GM19395 (cell line): ENCODE results near the gene MUC2.

Experiments used
- ATAC-seq: cut with Tn5 transposase; IDR thresholded peaks from one replicate; pipeline ENCODE4 v1.9.1; 2021; ENCODE audit warnings: mild to moderate bottlenecking, moderate library complexity; ENCODE audit not compliant: unreplicated experiment

MUC2 gene

DNA sequence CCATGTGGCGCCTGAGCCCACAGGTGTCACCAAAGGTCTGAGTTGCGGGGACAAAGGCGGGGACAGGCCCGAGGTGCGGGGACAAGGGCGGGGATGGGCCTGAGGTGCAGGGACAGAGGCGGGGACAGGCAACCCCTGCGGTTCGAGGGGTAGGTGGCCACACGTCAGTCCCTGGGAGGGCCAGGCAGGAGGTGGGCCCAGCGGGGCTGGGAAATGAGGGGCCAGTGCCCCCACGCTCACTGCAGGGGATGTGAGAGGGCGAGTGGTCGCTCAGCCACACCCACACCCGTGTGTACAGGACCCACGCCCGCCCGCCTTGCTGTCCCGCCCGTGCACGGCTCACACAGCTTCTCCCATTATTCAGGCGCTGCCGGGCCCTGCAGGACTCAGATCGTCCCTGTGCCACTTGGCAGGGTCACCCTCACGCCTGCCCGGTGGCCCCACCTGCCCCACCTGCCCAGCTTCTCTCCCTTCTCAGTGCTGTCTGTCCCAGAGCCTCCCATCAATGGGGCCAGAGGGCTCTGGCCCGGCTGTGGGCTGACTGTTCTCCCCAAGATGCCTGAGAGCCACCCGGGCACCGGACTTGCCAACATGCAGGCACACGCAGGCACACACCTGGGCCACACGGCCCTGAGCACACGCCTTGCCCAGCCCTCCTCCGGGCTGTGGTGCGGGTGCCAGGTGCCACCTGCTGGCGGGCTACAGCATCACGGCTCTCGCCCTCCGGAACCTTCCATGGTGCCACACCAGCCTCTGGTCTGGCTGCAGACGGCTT lies 23.9 kb upstream of the MUC2 start:
- ATAC-seq: no peak

DNA sequence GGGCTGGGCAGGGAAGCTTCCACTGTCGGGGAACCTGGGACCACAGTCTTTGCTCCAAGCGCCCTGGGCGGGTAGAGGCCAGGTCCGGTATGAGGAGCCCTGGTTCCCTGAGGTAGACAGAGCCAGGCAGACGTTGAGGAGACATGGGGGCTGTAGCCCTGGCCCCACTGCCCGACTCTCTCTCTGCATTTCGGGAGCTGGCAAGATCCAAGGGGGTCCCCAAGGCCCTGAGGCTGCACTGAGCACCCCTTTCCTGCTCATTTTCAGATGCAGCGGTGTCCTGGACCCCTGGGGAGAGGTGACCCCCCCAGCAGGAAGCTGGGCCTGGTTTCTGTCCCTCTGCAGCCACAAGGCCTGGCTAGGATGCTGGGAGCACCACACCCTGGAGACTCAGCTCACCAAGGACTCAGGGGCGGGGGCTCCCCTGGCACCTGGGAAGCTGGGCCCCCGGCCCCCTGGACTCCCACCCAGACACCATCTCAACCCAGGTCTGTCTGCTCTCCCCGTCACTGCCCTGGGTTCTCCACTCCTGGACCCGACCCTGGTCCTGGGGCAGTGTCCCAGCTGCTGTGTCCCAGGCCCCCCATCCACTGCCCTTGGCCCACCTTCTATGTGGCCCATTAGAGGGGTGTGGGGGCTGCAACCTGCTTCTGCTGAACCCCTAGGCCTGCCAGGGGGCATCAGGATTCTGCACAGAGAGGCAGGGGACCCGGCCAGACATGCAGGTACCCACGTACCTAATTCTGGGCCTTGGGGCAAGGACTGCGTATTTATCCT lies 23.1 kb upstream of the MUC2 start:
- no peak for ATAC-seq

DNA sequence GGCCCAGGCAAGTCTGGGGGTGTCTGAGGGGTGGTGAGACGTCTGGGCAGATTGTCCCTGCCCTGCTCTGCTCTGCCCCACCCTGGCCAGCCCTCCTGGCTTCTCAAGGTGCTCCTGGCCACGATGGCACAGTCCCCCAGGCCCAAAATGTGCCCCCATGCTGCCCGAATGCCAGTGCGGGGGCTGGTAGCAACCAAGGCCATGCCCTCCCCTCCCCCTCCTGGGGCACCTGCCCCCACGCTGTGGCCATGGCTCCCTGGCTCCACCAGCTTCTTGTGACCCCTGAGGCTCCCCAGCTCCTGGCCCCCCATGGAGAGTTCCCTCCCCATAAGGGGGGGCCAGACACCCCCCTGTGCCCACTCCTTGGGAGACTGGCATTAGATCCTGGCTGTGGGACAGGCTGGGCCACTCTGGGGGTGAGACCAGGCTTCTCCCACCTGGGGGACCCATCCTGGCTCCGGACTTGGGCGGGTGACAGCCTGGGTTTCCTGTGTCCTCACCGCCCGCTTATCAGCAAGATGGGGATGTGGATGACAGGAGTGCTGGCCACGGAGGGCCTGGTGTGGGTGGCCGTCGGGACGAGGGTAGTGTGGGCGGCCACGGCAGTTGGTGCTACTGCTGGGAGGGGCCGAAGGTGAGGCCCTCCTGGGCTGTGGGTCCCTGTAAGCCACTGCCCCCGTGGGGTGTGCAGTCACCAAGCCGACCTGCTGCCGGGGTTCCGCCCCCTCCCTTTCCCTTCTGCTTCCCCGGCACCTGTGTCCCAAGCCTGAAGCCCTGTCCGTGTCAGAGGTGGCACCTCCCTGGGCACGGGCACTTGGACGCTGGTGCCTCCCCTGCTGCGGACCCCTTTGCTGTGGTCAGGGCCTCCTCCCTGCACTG lies 22.3 kb upstream of the MUC2 start:
- no peak for ATAC-seq

DNA sequence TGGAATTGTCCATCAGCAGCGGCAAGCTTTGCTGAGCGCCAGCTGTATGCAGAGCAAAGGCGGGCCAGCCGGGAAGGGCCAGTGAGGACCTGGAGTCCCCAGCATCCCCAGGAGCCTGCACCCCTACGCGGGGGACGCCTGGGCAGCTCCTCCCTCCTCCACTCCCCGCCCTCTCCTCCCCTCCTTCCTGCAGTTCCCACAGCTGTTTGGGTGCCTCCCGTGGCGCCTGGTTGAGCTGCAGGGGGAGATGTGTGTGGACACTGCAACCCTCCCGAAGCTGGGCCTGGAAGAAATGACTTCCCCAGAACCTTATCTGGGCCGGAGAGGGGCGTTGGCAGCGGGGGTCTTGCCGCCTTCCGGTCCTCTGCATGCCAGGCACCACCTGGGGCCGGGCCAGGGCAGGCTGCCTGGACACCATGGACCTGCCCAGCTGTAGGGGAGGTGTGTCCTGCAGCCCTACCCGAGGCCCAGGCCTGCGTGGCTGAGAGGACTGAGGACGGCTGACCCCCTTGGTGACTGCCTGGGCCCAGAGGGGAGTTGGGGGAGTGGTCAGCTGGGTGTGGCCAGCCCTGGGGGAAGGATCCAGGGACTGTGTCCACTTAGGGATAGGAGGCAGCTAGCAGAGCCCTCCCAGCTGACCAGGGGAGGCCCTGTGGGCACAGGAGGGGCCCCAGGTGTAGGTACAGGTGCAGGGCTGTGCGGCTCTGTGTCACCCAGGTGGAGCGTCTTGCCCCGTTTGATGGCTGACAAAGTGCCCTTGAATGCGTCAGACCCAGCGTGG lies 21.4 kb upstream of the MUC2 start:
- ATAC-seq: no peak

DNA sequence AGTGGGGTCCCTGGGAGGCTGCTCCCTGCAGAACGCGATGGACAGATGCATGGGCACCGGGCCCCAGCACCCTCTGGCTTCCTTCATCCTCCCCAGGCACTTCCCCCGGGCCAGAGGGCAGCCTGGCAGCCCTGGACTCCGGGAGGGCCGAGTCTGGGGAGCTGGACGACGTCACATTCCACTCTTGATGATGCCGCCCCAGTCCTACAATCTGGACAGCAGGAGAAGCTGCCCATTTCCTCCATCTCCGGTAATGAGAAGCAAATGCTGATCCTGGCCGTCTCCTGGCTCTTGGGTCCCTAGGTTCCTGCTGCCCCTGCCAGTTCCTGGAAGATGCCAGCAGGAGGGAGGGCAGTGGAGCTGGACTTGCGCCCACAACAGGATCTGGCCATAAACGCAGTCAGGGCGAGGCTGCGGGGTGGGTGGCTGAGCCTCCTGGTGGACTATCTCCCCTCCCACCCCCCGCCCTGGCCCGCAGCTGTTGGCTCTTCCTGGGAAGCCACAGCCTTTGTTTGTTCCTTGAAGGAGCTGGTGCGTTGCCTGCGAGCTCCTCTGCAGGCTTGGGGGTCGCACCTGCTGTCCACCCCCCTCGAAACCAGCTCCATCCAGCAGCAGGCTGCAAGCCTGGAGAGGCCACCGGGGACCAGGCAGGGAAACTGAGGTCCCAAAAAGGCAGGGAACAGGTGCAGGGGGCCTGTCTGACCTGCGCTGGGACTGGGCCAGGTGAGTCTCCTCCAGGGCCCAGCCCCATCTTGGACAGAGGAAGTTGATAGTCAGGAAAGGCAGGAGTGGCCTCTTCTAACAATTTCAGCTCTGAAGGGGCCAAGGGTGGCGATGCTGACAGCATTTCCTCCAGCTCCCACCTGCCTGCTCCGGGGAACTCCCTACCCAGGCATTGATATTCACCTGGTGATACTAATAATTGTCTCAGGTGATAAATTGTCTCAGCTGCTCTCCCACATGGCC lies 20.2 kb upstream of the MUC2 start:
- no peak for ATAC-seq

DNA sequence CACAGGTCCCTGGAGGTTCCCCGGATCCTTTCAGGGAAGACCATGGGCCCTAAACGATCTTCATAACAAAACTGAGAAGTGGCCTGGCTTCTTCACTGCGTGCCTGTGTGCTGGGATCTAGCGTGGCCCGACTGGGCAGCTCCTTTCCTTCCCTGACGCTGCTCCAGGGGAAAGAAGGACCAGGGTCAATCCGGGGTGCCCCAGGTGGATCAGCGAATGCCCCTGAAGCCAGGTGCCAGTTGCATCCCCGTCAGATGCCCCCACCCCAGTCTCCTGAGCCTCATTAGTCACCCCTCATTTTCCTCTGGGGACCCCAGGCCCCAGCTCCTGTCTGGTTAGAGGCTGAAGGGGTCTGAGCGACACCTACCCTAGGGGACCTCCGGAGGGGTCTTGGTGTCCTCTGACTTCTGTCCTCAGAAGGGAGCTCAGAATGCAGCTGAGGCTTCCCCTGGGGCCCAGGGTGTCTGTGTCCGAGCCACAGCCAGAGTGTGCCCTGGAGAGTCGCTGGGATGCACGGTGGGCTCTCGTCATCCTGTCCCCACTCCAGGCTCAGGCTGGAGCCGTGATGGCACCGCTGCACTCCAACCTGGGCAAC lies 19.5 kb upstream of the MUC2 start:
- no peak for ATAC-seq

DNA sequence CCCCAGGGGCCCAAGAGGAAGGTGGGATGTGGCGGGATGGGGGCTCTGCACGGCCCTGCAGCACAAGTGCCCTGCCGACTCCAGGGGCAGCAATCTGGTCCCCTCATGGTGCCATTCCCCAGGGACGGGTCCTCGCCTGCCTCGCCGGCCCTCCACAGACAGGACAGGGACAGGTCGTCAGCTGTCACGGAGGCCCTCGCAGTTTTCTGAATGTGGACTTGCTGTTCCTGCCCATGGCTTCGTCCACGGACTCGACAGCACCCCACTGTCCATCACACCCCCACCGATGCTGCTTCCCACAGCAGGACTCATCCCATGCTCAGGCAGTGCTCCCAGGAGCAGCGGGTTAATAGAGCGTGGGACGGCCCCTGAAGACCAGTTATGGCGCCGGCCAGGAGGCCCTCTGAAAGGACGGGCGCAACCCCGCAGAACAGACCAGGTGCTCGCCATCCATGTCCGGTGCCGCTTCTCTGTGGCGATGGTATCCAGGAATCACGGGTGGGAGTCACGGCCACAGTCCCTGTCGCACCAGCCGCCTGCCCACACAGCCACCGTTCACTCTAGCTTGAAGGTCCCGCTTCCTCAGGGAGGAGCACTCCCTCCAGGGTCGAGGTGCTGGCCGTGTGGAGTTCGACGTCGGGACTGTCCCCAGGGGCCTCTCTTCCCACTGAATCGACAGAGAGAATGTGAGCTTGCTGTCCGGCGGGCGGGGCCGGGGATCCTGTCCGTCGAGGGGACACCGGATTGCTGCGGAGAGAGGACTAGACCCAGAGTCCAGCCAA lies 18.5 kb upstream of the MUC2 start:
- no peak for ATAC-seq

DNA sequence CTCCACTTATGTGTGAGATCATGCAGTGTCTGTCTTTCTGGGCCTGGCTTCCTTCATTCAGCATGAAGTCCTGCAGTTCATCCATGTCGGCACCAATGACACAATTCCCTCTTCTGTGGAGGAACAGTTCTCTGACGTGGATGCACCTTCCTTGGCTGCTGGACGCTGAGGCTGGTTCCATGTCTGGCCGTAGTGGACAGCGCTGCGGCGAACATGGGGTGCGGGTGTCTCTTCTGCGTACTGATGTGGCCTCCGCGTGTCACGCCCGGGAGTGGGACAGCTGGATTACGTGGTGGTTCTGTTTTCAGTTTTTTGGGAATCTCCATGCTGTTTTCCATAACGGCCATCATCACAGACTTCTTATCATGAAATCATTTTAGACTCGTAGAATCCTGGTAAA lies 16.9 kb upstream of the MUC2 start:
- ATAC-seq: no peak

DNA sequence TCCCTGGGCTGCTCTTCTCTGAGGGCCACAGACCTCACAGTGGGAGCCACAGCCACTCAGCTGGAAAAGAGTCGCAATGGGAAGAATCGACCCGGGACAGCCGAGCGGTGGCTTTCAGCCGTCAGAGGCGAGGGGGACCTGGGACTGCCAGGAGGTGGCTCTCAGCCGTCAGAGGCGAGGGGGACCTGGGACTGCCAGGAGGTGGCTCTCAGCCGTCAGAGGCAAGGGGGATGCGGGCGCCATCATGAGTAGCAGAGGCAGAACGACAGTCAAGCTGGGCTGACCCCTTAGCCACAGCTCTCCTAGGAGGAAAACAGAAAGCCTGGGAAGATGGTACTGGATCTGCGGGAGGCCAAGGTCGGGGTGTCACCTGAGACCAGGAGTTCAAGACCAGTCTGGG lies 14.9 kb upstream of the MUC2 start:
- ATAC-seq: no peak

DNA sequence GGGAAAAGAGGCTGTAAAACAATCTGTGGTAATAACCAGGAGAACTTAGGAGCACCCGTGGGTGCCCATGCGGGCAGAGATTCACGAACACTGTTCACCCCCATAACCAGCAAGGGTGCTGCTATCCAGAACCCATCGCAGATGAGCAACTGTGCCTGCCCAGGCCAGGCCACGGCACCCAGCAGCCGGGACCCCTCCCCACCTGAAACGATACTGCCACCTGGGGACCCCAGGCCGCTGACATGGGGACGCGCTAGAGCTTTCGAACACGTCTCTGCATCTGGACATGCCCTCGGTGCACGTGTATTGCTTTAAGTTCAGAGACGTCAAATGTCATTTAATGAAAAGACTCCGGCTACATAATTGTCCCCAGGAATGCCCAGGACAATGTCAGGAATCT lies 14.3 kb upstream of the MUC2 start:
- ATAC-seq: no peak

DNA sequence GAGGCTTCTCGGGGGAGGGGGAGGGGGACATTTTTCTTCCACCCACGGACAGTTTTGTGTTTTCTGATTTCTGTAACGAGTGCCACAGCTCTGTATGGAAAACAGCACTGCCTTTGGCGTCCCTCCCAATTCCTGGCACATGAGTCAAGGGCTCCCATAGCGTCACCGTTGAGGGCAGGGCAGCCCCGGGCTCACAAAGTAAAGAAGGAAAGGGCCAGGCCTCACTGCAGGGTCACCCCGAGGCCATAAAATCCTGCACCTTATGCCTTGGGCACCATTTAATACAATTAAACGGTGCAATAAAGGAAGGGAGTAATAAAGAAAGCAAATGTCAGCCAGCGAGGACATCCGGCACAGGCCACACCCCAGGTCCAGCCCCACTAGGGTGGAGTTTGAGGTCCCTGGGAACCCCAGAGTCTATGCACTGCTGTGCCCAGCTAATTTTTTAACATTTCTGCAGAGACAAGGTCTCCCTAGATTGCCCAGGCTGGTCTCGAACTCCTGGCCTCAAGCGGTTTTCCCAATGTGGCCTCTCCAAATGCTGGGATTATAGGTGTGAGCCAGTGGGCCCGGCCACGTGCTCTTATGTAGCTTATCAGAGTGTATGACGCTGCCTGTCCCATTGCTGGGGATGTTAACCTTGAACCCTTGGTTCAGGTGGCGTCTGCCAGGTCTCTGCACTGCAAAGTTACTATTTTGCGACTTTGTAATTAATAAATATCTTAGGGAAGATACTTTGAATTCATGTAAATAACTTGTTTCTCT lies 13.6 kb upstream of the MUC2 start:
- ATAC-seq: no peak

DNA sequence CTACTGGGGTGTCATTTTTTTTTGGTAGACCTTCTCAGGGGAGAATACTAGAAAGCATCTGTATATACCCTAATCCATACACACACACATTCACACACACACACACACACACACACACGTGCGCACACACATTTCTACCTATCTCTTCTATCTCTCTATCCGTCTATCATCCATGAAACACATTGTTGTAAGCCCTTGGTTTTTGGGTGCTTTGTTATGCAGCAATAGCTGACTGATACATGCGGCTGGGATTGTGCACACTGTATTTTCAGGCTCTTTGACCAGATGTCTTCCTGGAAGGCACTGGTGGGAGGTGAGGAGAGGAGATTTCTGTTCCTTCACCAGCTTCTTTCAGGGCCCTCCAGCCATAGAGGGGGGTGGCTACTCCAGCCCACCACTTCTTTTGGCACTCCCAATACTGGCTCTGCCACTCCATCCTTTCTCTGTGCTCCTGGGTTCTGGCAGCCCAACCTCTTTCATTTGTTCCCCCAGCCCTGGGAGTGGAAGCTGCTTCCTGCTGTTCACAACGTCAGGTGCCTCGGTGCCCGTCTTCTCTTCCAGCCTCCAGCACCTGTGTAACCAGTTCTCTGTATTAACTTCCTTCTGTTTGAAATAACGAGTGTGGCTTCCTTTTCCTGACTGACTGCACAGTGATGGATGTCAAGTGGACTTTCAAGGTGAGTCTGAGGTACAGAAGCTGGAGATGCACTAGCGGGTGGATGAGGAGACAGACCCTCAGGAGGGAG lies 12.4 kb upstream of the MUC2 start:
- ATAC-seq: no peak

DNA sequence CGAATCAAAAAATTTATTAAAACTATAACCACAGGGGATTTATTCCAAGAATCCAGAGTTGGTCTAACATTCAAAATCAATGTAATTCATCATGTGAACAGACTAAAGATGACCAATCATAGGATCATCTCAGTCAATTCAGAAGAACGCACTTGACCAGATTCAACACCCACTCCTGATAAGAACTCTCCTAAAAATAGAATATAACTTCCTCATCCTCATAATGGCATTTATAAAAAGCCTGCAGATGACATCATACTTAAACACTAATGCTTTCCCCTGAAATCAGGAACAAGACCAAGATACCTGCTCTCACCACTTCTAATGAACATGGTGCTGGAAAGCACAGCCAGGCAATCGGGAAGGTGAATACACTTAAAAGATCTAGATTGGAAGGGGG lies 10.5 kb upstream of the MUC2 start:
- ATAC-seq: no peak

DNA sequence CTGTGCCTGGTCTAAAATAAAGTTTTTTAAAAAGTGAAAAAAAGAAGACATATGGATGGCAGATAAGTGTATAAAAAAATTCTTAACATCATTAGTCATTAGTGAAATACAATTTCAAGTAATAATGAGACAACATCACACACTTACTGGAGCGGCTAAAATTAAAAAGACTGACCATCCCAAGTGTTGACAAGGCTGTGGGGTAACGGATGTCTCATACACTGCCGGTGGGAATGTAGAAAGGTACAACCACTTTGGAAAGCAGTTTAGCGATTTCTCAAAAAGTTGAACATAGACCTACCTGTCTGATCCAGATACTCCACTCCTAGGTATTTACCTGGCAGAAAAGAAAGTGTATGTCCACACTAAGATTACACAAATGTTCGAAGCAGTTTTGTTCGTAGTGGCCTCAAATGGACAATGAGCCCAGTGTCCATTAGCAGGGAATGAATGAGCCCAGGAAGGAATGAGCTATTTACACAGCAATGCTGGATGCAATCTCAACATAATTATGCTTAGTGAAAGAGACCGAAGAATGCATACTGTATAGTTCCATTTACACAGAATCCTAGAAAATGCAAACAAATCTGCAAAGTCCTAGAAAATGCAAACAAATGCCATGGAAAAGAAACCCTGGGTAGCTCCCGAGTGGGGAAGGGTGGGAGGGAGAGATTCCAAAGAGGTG lies 6.7 kb upstream of the MUC2 start:
- no peak for ATAC-seq

DNA sequence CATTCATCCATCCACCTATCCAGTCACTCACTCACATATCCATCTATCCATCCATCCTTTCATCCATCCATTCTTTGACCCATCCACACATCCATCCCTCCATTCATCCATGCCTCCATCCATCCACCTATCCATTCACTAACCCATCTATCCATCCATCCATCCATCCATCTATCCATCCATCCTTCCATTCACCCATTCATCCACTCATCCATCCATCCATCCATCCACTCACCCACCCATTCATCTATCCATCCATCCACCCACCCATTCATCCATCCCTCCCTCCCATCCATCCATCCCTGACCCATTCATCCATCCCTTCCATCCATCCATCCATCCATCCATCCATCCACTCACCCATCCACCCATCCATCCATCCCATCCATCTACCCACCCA lies 4.9 kb upstream of the MUC2 start:
- no peak for ATAC-seq
